Measurements from ENCODE around the gene GBA3.

GBA3 gene

DNA sequence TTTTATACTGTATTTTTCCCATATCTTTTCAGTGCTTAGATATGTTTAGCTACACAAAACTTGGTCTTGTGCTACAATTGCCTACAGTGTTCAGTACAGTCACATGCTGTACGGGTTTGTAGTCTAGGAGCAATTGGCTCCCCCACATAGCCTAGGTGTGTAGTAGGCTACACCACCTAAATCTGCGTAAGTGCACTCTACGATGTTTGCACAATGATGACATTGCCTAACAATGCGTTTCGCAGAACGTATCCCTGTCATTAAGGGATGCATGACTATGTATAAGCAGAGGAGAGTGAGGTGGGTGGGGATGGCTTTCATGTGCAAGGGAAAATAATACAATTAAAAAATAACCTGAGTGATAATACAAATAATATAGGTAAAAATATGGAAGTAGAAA lies 131.4 kb downstream of the GBA3 start:
- H3K4me3 ChIP-seq (replicated peaks in 1 of 2; ENCODE audit: low read depth in 2 of 2, low read length in 2 of 2): no peak overlapping the region
- no peak for TF ChIP-seq CTCF (IDR thresholded peaks at IDR 0.05; ENCODE audit: low read depth, low read length)
- no peak for DNase-seq (ENCODE audit: low read depth in 2 of 2)

DNA sequence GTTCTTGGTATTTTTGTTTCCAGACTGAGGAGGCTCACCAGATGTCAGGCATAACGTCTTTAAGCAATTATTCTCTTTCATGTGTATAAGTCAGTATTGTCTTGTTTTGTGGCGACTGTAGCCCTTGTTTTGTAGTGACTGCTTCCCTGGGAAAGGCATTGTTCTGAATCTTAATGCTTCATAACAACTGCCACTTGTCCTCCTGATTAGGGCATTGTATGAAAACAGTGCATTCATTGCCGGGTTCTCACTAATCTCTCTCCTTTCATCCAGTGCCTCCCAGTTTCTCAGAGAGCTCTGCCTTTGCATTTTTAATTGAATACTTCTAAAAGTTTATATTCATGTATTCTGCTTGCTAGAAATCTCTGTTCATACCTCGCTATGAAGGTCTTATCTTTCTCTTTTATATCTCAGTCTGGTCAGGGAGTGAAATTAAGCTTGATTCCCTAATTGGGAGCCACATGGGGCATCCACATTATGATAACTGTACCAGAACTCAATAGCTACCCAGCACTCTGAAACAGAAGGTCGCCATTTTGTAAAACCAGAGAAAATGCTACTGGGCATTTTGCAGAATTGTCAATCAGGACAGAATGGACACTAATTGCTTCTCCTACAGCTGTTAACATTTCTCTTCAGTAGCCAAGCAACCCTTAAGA lies 149.8 kb downstream of the GBA3 start:
- no peak for DNase-seq (ENCODE audit: low read depth in 2 of 2)
- no peak for TF ChIP-seq CTCF (IDR thresholded peaks at IDR 0.05; ENCODE audit: low read depth, low read length)
- H3K4me3 ChIP-seq (replicated peaks in 1 of 2; ENCODE audit: low read depth in 2 of 2, low read length in 2 of 2): no peak overlapping the region

- no peak for DNase-seq (ENCODE audit: low read depth in 2 of 2)
- TF ChIP-seq CTCF (IDR thresholded peaks at IDR 0.05; ENCODE audit: low read depth, low read length): no peak
- H3K4me3 ChIP-seq (replicated peaks in 1 of 2; ENCODE audit: low read depth in 2 of 2, low read length in 2 of 2): no peak overlapping the region
Measured at GRCh38 chr4:22848332-22848731, 155.6 kb downstream of the GBA3 start.

DNA sequence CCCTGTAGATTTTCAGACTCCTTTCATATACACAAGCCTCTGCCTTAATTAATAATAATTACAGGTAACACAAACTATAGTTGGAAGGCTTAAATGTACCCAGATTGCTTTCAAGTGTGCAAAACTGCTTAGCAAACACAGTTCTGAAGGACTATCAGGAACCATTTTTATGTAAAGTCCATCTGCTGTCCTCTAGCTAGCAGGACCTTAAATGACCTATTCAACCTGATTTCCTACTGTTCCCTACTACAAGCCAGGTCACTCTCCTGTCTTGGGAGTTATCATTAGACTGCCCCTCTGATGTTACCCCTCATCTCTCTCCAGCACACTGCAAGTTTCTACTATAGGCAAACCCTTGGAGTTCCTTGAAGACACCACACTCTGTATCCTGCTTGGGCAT lies 157.3 kb downstream of the GBA3 start:
- no peak overlapping the region for H3K4me3 ChIP-seq (replicated peaks in 1 of 2; ENCODE audit: low read depth in 2 of 2, low read length in 2 of 2)
- DNase-seq (ENCODE audit: low read depth in 2 of 2): no peak
- no peak for TF ChIP-seq CTCF (IDR thresholded peaks at IDR 0.05; ENCODE audit: low read depth, low read length)

DNA sequence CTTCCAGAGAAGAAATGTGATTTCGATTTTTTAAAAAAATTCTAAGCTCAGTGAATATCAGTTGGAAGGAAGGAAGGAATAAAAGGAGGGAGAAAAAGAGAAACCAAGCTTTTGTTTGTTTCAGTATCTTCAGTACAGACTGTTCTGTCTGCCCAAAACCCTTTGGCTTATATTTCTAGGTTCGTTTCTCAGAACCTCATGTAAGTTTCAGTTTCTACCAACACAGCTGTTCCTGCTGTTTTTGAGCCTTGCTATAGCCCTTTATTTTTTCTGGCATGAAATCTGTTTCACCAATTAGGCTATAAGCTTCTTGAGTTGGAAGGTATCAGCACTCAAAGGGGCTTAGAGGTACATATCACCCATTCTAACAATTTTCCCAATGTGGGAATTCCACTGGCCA lies 157.9 kb downstream of the GBA3 start:
- no peak for TF ChIP-seq CTCF (IDR thresholded peaks at IDR 0.05; ENCODE audit: low read depth, low read length)
- DNase-seq (ENCODE audit: low read depth in 2 of 2): no peak
- H3K4me3 ChIP-seq (replicated peaks in 1 of 2; ENCODE audit: low read depth in 2 of 2, low read length in 2 of 2): no peak overlapping the region

- no peak for TF ChIP-seq CTCF (IDR thresholded peaks at IDR 0.05; ENCODE audit: low read depth, low read length)
- DNase-seq (ENCODE audit: low read depth in 2 of 2): no peak
- no peak overlapping the region for H3K4me3 ChIP-seq (replicated peaks in 1 of 2; ENCODE audit: low read depth in 2 of 2, low read length in 2 of 2)
Measured at GRCh38 chr4:22857411-22857810, 164.7 kb downstream of the GBA3 start.

DNA sequence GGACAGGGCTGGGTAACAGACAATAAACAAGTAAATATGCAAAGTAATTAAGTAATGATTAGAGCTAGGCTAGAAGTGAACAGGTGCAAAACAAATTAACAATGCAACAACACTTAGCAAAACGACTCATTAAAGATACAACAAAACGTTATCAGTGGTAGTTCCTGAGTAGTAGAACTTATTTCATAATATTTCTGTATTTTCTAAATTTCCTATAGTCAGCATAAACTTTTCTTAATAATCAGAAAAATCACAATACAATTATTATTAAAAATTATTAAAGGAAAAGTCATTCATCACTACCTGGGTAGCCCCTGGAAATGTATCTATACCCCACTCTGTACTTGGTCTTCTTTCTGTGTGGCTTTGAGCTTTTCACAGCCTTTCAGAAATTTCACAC lies 166.6 kb downstream of the GBA3 start:
- no peak for TF ChIP-seq CTCF (IDR thresholded peaks at IDR 0.05; ENCODE audit: low read depth, low read length)
- H3K4me3 ChIP-seq (replicated peaks in 1 of 2; ENCODE audit: low read depth in 2 of 2, low read length in 2 of 2): no peak overlapping the region
- DNase-seq (ENCODE audit: low read depth in 2 of 2): no peak
